Activated CD4-positive, alpha-beta T cell treated with anti-CD3 and anti-CD28 coated beads, Interleukin-2, amount 50 U/mL, for 1 hour (primary cell): Measurements from ENCODE around the gene FAM76B.
"Not testable (repeated sequence)": the region's sequence is repeated elsewhere in the genome, so short reads cannot be mapped to it uniquely, and the experiment has no call there.

Source experiments
- DNase-seq: peaks from one replicate; pipeline ENCODE4 v3.0.0-alpha.2; 2020

The FAM76B gene

GRCh38 chr11:95789506-95790122 lies at the start of gene FAM76B:
FAM76B (minus strand) TSS chr11:95789782; CDS start chr11:95789478, 304 bp downstream.
- peak; percentile 95 for DNase-seq

- peak; percentile 53 for DNase-seq
Measured at GRCh38 chr11:95835768-95836488, 46.3 kb upstream of the FAM76B start.

GRCh38 chr11:95835351-95835750 lies 45.8 kb upstream of the FAM76B start:
- no peak for DNase-seq

- DNase-seq, result no peak
Measured at GRCh38 chr11:95833378-95833777, 43.8 kb upstream of the FAM76B start.

GRCh38 chr11:95832763-95833162 lies 43.2 kb upstream of the FAM76B start:
- no peak for DNase-seq

GRCh38 chr11:95831198-95831883 lies 41.8 kb upstream of the FAM76B start:
- DNase-seq, result no peak

GRCh38 chr11:95829580-95830259 lies 40.1 kb upstream of the FAM76B start:
- no peak for DNase-seq

GRCh38 chr11:95827696-95828095 lies 38.1 kb upstream of the FAM76B start:
- no peak for DNase-seq

- no peak for DNase-seq
Measured at GRCh38 chr11:95821640-95822039, 32.1 kb upstream of the FAM76B start.

GRCh38 chr11:95816037-95816436 lies 26.5 kb upstream of the FAM76B start:
- DNase-seq, result no peak

GRCh38 chr11:95811052-95811451 lies 21.5 kb upstream of the FAM76B start:
- DNase-seq, result not testable (repeated sequence)

GRCh38 chr11:95806464-95806863 lies 16.9 kb upstream of the FAM76B start:
- DNase-seq, result not testable (repeated sequence)

GRCh38 chr11:95805869-95806268 lies 16.3 kb upstream of the FAM76B start:
- DNase-seq, result no peak

GRCh38 chr11:95803973-95804372 lies 14.4 kb upstream of the FAM76B start:
- DNase-seq, result no peak

- DNase-seq, result no peak
Measured at GRCh38 chr11:95802806-95803205, 13.2 kb upstream of the FAM76B start.

- DNase-seq, result no peak
Measured at GRCh38 chr11:95800438-95800837, 10.9 kb upstream of the FAM76B start.

- no peak for DNase-seq
Measured at GRCh38 chr11:95799546-95799945, 10.0 kb upstream of the FAM76B start.

GRCh38 chr11:95796501-95796900 lies 6.9 kb upstream of the FAM76B start:
- no peak for DNase-seq

- no peak for DNase-seq
Measured at GRCh38 chr11:95795627-95796295, 6.2 kb upstream of the FAM76B start.

- no peak for DNase-seq
Measured at GRCh38 chr11:95794086-95794485, 4.5 kb upstream of the FAM76B start.

GRCh38 chr11:95793116-95793515 lies 3.5 kb upstream of the FAM76B start:
- DNase-seq, result no peak

- DNase-seq, result no peak
Measured at GRCh38 chr11:95792700-95793099, 3.1 kb upstream of the FAM76B start.

- DNase-seq, result no peak
Measured at GRCh38 chr11:95792200-95792599, 2.6 kb upstream of the FAM76B start.
